H1 (cell line): ENCODE results near the gene IL24. TPM values are rescaled to one million over a fixed set of nuclear protein-coding genes. Genes with fewer than 3 reads are reported as not detected.

ENCODE experiments used
- CTCF ChIA-PET: fragments of 300-600 bp; sonication (Branson Sonifier 250); formaldehyde crosslinking; loops from one replicate; lab custom pipeline; 2021; ENCODE audit not compliant: partially characterized antibody; lab: Charles Lee
- POLR2A ChIA-PET: fragments of 300-600 bp; sonication (Branson Sonifier 250); formaldehyde crosslinking; loops from one replicate; lab custom pipeline; 2021; ENCODE audit warnings: inconsistent platforms; ENCODE audit not compliant: partially characterized antibody; lab: Charles Lee
- DNase-seq, 2 experiments: peaks; one replicate each; pipeline versions ENCODE4 v3.0.0 to v3.0.0-alpha.2; 2010 to 2022; ENCODE audit warnings: low spot score in 2 of 2, low read depth in 1 of 2, mixed read lengths in 1 of 2
- FAIRE-seq: peaks from 2 replicates; lab custom pipeline; 2011; peaks lifted over from hg19 to GRCh38; lab: Jason Lieb, UNC
- H2AFZ ChIP-seq: 2 replicates; pipeline ENCODE4 v1.8.1; 2012; ENCODE audit warnings: low read length, inconsistent platforms
- H2AK5ac ChIP-seq: 2 replicates; pipeline ENCODE4 v1.6.1; 2013; ENCODE audit warnings: low read depth, low read length
- H2BK120ac ChIP-seq: replicated peaks from 2 replicates; pipeline ENCODE3; 2013; ENCODE audit warnings: low read depth, low read length, inconsistent platforms
- H2BK12ac ChIP-seq: 2 replicates; pipeline ENCODE4 v1.6.1; 2013; ENCODE audit warnings: low read depth, low read length
- H2BK15ac ChIP-seq: 2 replicates; pipeline ENCODE4 v1.6.1; 2013; ENCODE audit warnings: low read length
- H2BK20ac ChIP-seq: 2 replicates; pipeline ENCODE4 v1.6.1; 2013; ENCODE audit warnings: low read length
- H2BK5ac ChIP-seq: 2 replicates; pipeline ENCODE4 v1.6.1; 2013; ENCODE audit warnings: low read depth, low read length
- H3K14ac ChIP-seq: 2 replicates; pipeline ENCODE4 v1.6.1; 2013; ENCODE audit warnings: inconsistent platforms; ENCODE audit not compliant: insufficient read length
- H3K18ac ChIP-seq: 2 replicates; pipeline ENCODE4 v1.6.1; 2013; ENCODE audit warnings: low read length; ENCODE audit errors: extremely low read depth
- H3K23ac ChIP-seq: 2 replicates; pipeline ENCODE4 v1.6.1; 2013; ENCODE audit warnings: inconsistent platforms; ENCODE audit not compliant: insufficient read length
- H3K23me2 ChIP-seq: 2 replicates; pipeline ENCODE4 v1.6.1; 2013; ENCODE audit warnings: low read depth, low read length
- H3K27ac ChIP-seq: 2 replicates; pipeline ENCODE4 v1.6.1; 2011; ENCODE audit warnings: low read depth, low read length, inconsistent platforms
- H3K27me3 ChIP-seq, 4 experiments: replicated peaks in 1 of 4; 1 replicate in 1 of 4; 2 replicates in 3 of 4; pipeline versions ENCODE4 v1.6.1 to v1.8.1; 2011 to 2013; ENCODE audit warnings: low read length in 3 of 4, mild to moderate bottlenecking in 3 of 4, inconsistent platforms in 2 of 4, mixed read lengths in 2 of 4, moderate library complexity in 1 of 4; ENCODE audit not compliant: control insufficient read depth in 3 of 4, insufficient read depth in 3 of 4; ENCODE audit errors: extremely low read depth in 1 of 4
- H3K36me3 ChIP-seq, 4 experiments: 2 replicates each; pipeline versions ENCODE4 v1.6.1 to v1.8.1; 2011 to 2013; ENCODE audit warnings: mild to moderate bottlenecking in 4 of 4, low read length in 3 of 4, moderate library complexity in 2 of 4, control low read depth in 1 of 4, inconsistent platforms in 1 of 4; ENCODE audit not compliant: insufficient read depth in 4 of 4, control insufficient read depth in 2 of 4
- H3K4ac ChIP-seq: replicated peaks from 2 replicates; pipeline ENCODE3; 2013; ENCODE audit warnings: low read length, low read depth, mixed read lengths, inconsistent platforms; ENCODE audit not compliant: insufficient read length
- H3K4me1 ChIP-seq, 4 experiments: replicated peaks in 1 of 4; 1 replicate in 1 of 4; 2 replicates in 3 of 4; pipeline versions ENCODE4 v1.6.1 to v1.8.1; 2011 to 2013; ENCODE audit warnings: low read length in 3 of 4, inconsistent platforms in 2 of 4, mixed read lengths in 1 of 4; ENCODE audit not compliant: insufficient read depth in 4 of 4, control insufficient read depth in 3 of 4
- H3K4me2 ChIP-seq, 2 experiments: 2 replicates each; pipeline versions ENCODE4 v1.6.1 to v1.8.1; 2011 to 2013; ENCODE audit warnings: low read depth in 2 of 2, low read length in 2 of 2, control low read depth in 1 of 2, inconsistent platforms in 1 of 2, mild to moderate bottlenecking in 1 of 2; ENCODE audit not compliant: insufficient read depth in 1 of 2
- H3K4me3 ChIP-seq, 4 experiments: fragments of 200-600, 300-600 bp in 1 of 4; sonication (generic), shearing (Covaris generic), sonication (Bioruptor Twin) in 1 of 4; 2 replicates each; pipeline versions ENCODE4 v1.5.1 to v1.8.1; 2011 to 2016; ENCODE audit warnings: low read length in 4 of 4, low read depth in 3 of 4, control low read depth in 2 of 4, inconsistent platforms in 2 of 4, mild to moderate bottlenecking in 2 of 4, mixed read lengths in 1 of 4, moderate library complexity in 1 of 4; ENCODE audit not compliant: insufficient read depth in 2 of 4; ENCODE audit errors: extremely low read depth in 1 of 4
- H3K56ac ChIP-seq: replicated peaks from 2 replicates; pipeline ENCODE3; 2013; ENCODE audit warnings: low read depth, mild to moderate bottlenecking, mixed read lengths, low read length, inconsistent platforms; ENCODE audit not compliant: insufficient read length
- H3K79me1 ChIP-seq: 2 replicates; pipeline ENCODE4 v1.6.1; 2013; ENCODE audit warnings: low read depth, low read length, control low read depth
- H3K79me2 ChIP-seq, 2 experiments: 2 replicates each; pipeline versions ENCODE4 v1.6.1 to v1.8.1; 2012 to 2013; ENCODE audit warnings: low read length in 2 of 2, mild to moderate bottlenecking in 2 of 2, inconsistent platforms in 1 of 2; ENCODE audit not compliant: insufficient read depth in 2 of 2, control insufficient read depth in 1 of 2
- H3K9ac ChIP-seq, 4 experiments: replicated peaks in 1 of 4; 1 replicate in 1 of 4; 2 replicates in 3 of 4; pipeline versions ENCODE4 v1.6.1 to v1.8.1; 2011 to 2013; ENCODE audit warnings: low read depth in 3 of 4, low read length in 3 of 4, control low read depth in 2 of 4, mild to moderate bottlenecking in 2 of 4, moderate library complexity in 2 of 4, inconsistent platforms in 1 of 4; ENCODE audit errors: extremely low read depth in 1 of 4
- H3K9me3 ChIP-seq, 2 experiments: 2 replicates each; pipeline versions ENCODE4 v1.6.1 to v1.8.1; 2012 to 2013; ENCODE audit warnings: mild to moderate bottlenecking in 2 of 2, moderate library complexity in 2 of 2, control low read depth in 1 of 2, inconsistent platforms in 1 of 2, low read depth in 1 of 2, low read length in 1 of 2, mixed read lengths in 1 of 2; ENCODE audit not compliant: insufficient read depth in 2 of 2
- H4K20me1 ChIP-seq, 2 experiments: replicated peaks in 1 of 2; 2 replicates each; pipeline versions ENCODE3 to v1.8.1; 2011 to 2013; ENCODE audit warnings: inconsistent platforms in 2 of 2, low read length in 2 of 2, mild to moderate bottlenecking in 1 of 2; ENCODE audit not compliant: insufficient read depth in 2 of 2, control insufficient read depth in 1 of 2
- H4K5ac ChIP-seq: 2 replicates; pipeline ENCODE4 v1.6.1; 2013; ENCODE audit warnings: low read length, low read depth, mixed read lengths, inconsistent platforms; ENCODE audit not compliant: insufficient read length
- H4K8ac ChIP-seq: 2 replicates; pipeline ENCODE4 v1.8.0; 2013; ENCODE audit warnings: mild to moderate bottlenecking, moderate library complexity, low read length, inconsistent platforms; ENCODE audit not compliant: insufficient read depth; ENCODE audit errors: extremely low read depth
- H4K91ac ChIP-seq: replicated peaks from 2 replicates; pipeline ENCODE3; 2013; ENCODE audit warnings: low read length, mixed read lengths, inconsistent platforms; ENCODE audit not compliant: insufficient read length
- ASH2L ChIP-seq: fragments of 200-600, 300-600 bp; sonication (generic); IDR thresholded peaks from one replicate; pipeline ENCODE4 v1.7.1; 2017; ENCODE audit warnings: low read length
- CREB1 ChIP-seq: IDR thresholded peaks from 2 replicates; pipeline ENCODE4 v1.6.1; 2012; ENCODE audit warnings: inconsistent platforms
- E2F6 ChIP-seq: IDR thresholded peaks from 2 replicates; pipeline ENCODE4 v1.6.1; 2012; ENCODE audit warnings: inconsistent platforms
- KDM4A ChIP-seq: IDR thresholded peaks from one replicate; pipeline ENCODE4 v1.7.1; 2012; ENCODE audit warnings: low read depth, mild to moderate bottlenecking, moderate library complexity, low read length, inconsistent platforms; ENCODE audit not compliant: severe bottlenecking
- RBBP5 ChIP-seq: IDR thresholded peaks from 2 replicates; pipeline ENCODE4 v1.7.1; 2012; ENCODE audit warnings: low read depth, mild to moderate bottlenecking, inconsistent platforms, low read length, moderate library complexity, borderline replicate concordance
- RXRA ChIP-seq: IDR thresholded peaks from 2 replicates; pipeline ENCODE4 v1.6.1; 2011; ENCODE audit warnings: low read depth, mild to moderate bottlenecking, low read length, moderate library complexity; ENCODE audit not compliant: insufficient read depth
- SIN3A ChIP-seq, 2 experiments: IDR thresholded peaks in 1 of 2; conservative IDR thresholded peaks in 1 of 2; 2 replicates each; pipeline ENCODE4 v1.6.1; 2011 to 2012; ENCODE audit warnings: low read length in 2 of 2, improper control_type of control experiment in 1 of 2, low read depth in 1 of 2, mild to moderate bottlenecking in 1 of 2
- SRF ChIP-seq: IDR thresholded peaks from 2 replicates; pipeline ENCODE4 v1.6.1; 2011; ENCODE audit warnings: mild to moderate bottlenecking, low read depth, low read length, moderate library complexity
- SUZ12 ChIP-seq: fragments of 200-600 bp; sonication (generic); IDR thresholded peaks from 2 replicates; pipeline ENCODE4 v1.6.1; 2012; ENCODE audit warnings: mild to moderate bottlenecking, inconsistent platforms, low read length, moderate library complexity, mixed read lengths
- TAF1 ChIP-seq: IDR thresholded peaks from 2 replicates; pipeline ENCODE4 v1.6.1; 2011; ENCODE audit warnings: mild to moderate bottlenecking, low read depth, low read length
- WGBS, 2 experiments: shearing (Covaris generic) in 1 of 2; methylation state at CpG; one replicate each; pipeline versions ENCODE4 v1.1.6 to v1.1.7; 2013 to 2015; ENCODE audit warnings: low lambda C conversion rate in 2 of 2, mixed read lengths in 2 of 2, inconsistent platforms in 1 of 2, low coverage in 1 of 2, missing lambda C conversion rate in 1 of 2; ENCODE audit not compliant: insufficient replicate concordance in 2 of 2, insufficient coverage in 1 of 2, insufficient read length in 1 of 2; ENCODE audit errors: extremely low coverage in 1 of 2, missing lambda C conversion rate in 1 of 2; 5-methylcytosine and 5-hydroxymethylcytosine counted together
- polyA plus RNA-seq, 7 experiments: library from polyadenylated mRNA; depleted of rRNA in 3 of 7; stranded (reverse) in 5 of 7; unstranded in 2 of 7; fragments of >200 nt in 5 of 7; fragments of 200-250 nt in 2 of 7; gene quantifications; 1 replicate in 5 of 7; 2 replicates in 1 of 7; 4 replicates in 1 of 7; pipeline versions ENCODE4 v1.2.1 to v1.2.3, GENCODE V29; 2011 to 2013; ENCODE audit warnings: missing spikeins in 2 of 7, mixed read lengths in 2 of 7
- total RNA-seq: library from RNA; stranded (reverse); fragmentation: NEBNext Ultra II Directional; extraction: Animal tissue kit (Norgen Biotek cat#: 25700); gene quantifications from 2 replicates; pipeline ENCODE4 v1.2.1, GENCODE V29; 2021

IL24 gene
- total and polyA plus RNA-seq, 2 of the 8 experiments (the other 6 are each of a cell fraction or from before 2014, with no cell fraction given), result not detected

DNA sequence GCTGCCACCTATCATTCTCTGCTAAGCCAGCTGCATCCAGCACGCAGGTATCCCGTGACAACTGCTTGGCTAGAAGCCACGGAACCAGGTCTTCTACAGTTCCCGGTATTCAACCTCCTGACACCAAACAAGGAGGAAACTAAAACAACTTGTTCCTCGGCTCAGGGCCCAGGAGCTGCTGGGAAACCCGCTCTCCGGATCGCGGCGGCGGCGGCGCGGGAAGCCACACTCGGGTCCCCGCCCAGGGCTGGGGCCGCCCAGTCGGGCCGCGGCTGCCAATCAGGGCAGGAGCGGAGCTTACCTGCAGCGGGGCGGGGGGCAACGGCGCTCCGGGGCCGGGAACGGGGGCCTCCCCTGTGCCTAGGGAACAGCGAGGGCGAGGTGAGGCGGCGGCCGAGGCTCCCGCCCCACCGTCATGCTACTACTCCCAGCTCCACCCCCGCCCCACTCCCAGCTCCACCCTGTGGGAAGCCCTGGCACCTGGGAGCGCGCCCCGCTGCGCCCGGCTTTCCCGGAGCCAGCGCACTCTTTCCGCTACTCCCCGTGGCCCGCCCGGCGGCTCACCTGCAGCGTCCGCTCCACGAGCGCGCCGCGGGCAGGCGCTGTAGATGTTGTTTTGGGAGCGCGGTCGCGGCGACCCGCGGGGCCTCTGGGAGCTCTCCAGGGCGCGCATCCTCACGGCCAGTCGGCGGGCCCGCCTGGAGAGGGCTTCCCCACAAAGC is 12.1 kb downstream of the IL24 start:
- Histone ChIP-seq H3K56ac (no peak overlapping the region), H2BK15ac (peak overlapping the region; percentile 18; the same call in 1 of the 2 replicates), H3K27me3 (peaks cover 9 to 34% (median 29%) of the 10 kb centered on the region in 4 experiments), H4K5ac (no peak overlapping the region), H3K4ac (no peak overlapping the region), H3K9me3 (no peaks in the 10 kb centered on the region), H2AK5ac (no peak overlapping the region), H2BK12ac (peak overlapping the region; percentile 11; the same call in 1 of the 2 replicates), H3K23ac (no peak overlapping the region), H3K23me2 (peaks cover 8% of the 10 kb centered on the region; the same call in 1 of the 2 replicates), H2BK20ac (no peak overlapping the region), H2BK120ac (no peak overlapping the region), H4K8ac (no peak overlapping the region), H4K91ac (no peak overlapping the region), H4K20me1 (no peaks in the 10 kb centered on the region), H3K4me3 (peak overlapping the region; percentile 36 to 70 (median 60)), H3K4me1 (peaks cover 0 to 7% (median 3%) of the 10 kb centered on the region in 4 experiments; a peak in 4 of 7 replicates), H3K4me2 (peak overlapping the region; percentile 87 to 91), H3K14ac (no peak overlapping the region), H3K36me3 (no peaks in the 10 kb centered on the region), H3K27ac (no peak overlapping the region), H3K79me1 (no peaks in the 10 kb centered on the region), H3K79me2 (no peaks in the 10 kb centered on the region), H2AFZ (peak overlapping the region; percentile 98), H3K9ac (peak overlapping the region in 2 of 4 experiments; percentile 7 to 75; a peak in 1 of 7 replicates), H3K18ac (peak overlapping the region; percentile 13; the same call in 1 of the 2 replicates), H2BK5ac (no peak overlapping the region)
- ChIA-PET POLR2A (interaction anchor here (0.6 to 1.7 kb wide), 4 partner anchors 10 to 507 kb away, joined by 3 to 4 read pairs (median 3); partner anchors contain the start of gene DYRK3), CTCF (interaction anchor here (0.9 to 6.5 kb wide), 42 partner anchors 9 to 251 kb away, joined by 3 to 63 read pairs (median 6); partner anchors contain the start of genes FCMR, IL19, IL20 and IL24)
- FAIRE-seq (no peak), DNase-seq (peak in 1 of 2 experiments; percentile 84)
- WGBS, 2 experiments, result 3% methylated on average over 46 of the region's 69 CpGs; no CpG with 5 or more reads in 1 of the 2 experiments
- TF ChIP-seq KDM4A (peak; percentile 99), E2F6 (peak; percentile 56), CREB1 (0 out of 2 replicates have a peak, but pooled peaks have one; percentile 6), TAF1 (peak; percentile 49; the same call in 1 of the 2 replicates), RBBP5 (peak; percentile 29; the same call in 1 of the 2 replicates), SUZ12 (0 out of 2 replicates have a peak, but pooled peaks have one; percentile 42), SIN3A (conservative IDR thresholded peaks at IDR 0.05 in 1 of 2, IDR thresholded peaks at IDR 0.05 in 1 of 2; ENCODE audit: low read depth in 1 of 2, low read length in 2 of 2) (no peak), SRF (no peak), RXRA (no peak), ASH2L (peak; percentile 81)
